H9 (cell line): ENCODE measurements around the gene JARID2. TPM values are rescaled to one million over a fixed set of nuclear protein-coding genes. Genes with fewer than 3 reads are reported as not detected.

ENCODE experiments used
- DNase-seq: peaks from one replicate; pipeline ENCODE4 v3.0.0-alpha.2; 2017
- H2AFZ ChIP-seq: one replicate; pipeline ENCODE4 v1.6.1; 2013; ENCODE audit warnings: mild to moderate bottlenecking, low read length, control low read depth, moderate library complexity
- H2AK5ac ChIP-seq: 2 replicates; pipeline ENCODE4 v1.6.1; 2013; ENCODE audit warnings: low read length, control low read depth, mixed read lengths; ENCODE audit not compliant: insufficient read length
- H2BK120ac ChIP-seq: one replicate; pipeline ENCODE4 v1.6.1; 2013; ENCODE audit warnings: low read depth, mild to moderate bottlenecking, low read length, control low read depth, inconsistent platforms; ENCODE audit not compliant: poor library complexity, severe bottlenecking
- H2BK12ac ChIP-seq: 2 replicates; pipeline ENCODE4 v1.6.1; 2013; ENCODE audit warnings: low read length, control low read depth, mixed read lengths, low read depth; ENCODE audit not compliant: insufficient read length
- H2BK15ac ChIP-seq: 2 replicates; pipeline ENCODE4 v1.6.1; 2013; ENCODE audit warnings: low read depth, low read length, control low read depth
- H2BK20ac ChIP-seq: one replicate; pipeline ENCODE4 v1.6.1; 2013; ENCODE audit warnings: low read depth, mild to moderate bottlenecking, low read length, control low read depth, inconsistent platforms; ENCODE audit not compliant: poor library complexity, severe bottlenecking
- H2BK5ac ChIP-seq: 2 replicates; pipeline ENCODE4 v1.6.1; 2013; ENCODE audit warnings: low read length, control low read depth, mixed read lengths; ENCODE audit not compliant: insufficient read length
- H3K14ac ChIP-seq: 2 replicates; pipeline ENCODE4 v1.6.1; 2013; ENCODE audit warnings: low read length, control low read depth; ENCODE audit not compliant: insufficient read depth
- H3K18ac ChIP-seq: 2 replicates; pipeline ENCODE4 v1.6.1; 2013; ENCODE audit warnings: low read depth, mild to moderate bottlenecking, mixed read lengths, low read length, control low read depth; ENCODE audit not compliant: insufficient read length
- H3K23ac ChIP-seq: 2 replicates; pipeline ENCODE4 v1.6.1; 2013; ENCODE audit warnings: low read length, control low read depth, mixed read lengths, low read depth; ENCODE audit not compliant: insufficient read length
- H3K23me2 ChIP-seq: 2 replicates; pipeline ENCODE4 v1.6.1; 2013; ENCODE audit warnings: low read depth, mild to moderate bottlenecking, mixed read lengths, low read length, control low read depth; ENCODE audit not compliant: insufficient read length, poor library complexity, severe bottlenecking
- H3K27ac ChIP-seq: 2 replicates; pipeline ENCODE4 v1.5.1; 2013; ENCODE audit warnings: low read length, control low read depth, mixed read lengths, low read depth; ENCODE audit not compliant: insufficient read length
- H3K27me3 ChIP-seq: 2 replicates; pipeline ENCODE4 v1.6.1; 2013; ENCODE audit warnings: low read length, control low read depth, inconsistent platforms; ENCODE audit not compliant: insufficient read depth
- H3K4ac ChIP-seq: 2 replicates; pipeline ENCODE4 v1.6.1; 2013; ENCODE audit warnings: low read depth, mild to moderate bottlenecking, control low read depth, inconsistent platforms, low read length, moderate library complexity
- H3K4me1 ChIP-seq: 2 replicates; pipeline ENCODE4 v1.6.1; 2013; ENCODE audit warnings: low read length, control low read depth, inconsistent platforms; ENCODE audit not compliant: insufficient read depth
- H3K4me2 ChIP-seq: 2 replicates; pipeline ENCODE4 v1.6.1; 2013; ENCODE audit warnings: low read length, control low read depth, mixed read lengths; ENCODE audit not compliant: insufficient read length, insufficient read depth
- H3K56ac ChIP-seq: 2 replicates; pipeline ENCODE4 v1.6.1; 2013; ENCODE audit warnings: low read depth, mild to moderate bottlenecking, mixed read lengths, low read length, control low read depth; ENCODE audit not compliant: insufficient read length
- H3K79me1 ChIP-seq: 2 replicates; pipeline ENCODE4 v1.6.1; 2013; ENCODE audit warnings: low read depth, mild to moderate bottlenecking, moderate library complexity, low read length, control low read depth, inconsistent platforms; ENCODE audit not compliant: insufficient read depth, poor library complexity, severe bottlenecking
- H3K79me2 ChIP-seq: 2 replicates; pipeline ENCODE4 v1.6.1; 2013; ENCODE audit warnings: low read length, control low read depth, inconsistent platforms; ENCODE audit not compliant: insufficient read depth
- H3K9ac ChIP-seq: 2 replicates; pipeline ENCODE4 v1.6.1; 2013; ENCODE audit warnings: low read length, control low read depth, mixed read lengths; ENCODE audit not compliant: insufficient read length; ENCODE audit errors: extremely low read depth
- H3K9me3 ChIP-seq: one replicate; pipeline ENCODE4 v1.6.1; 2013; ENCODE audit warnings: low read depth, low read length, inconsistent platforms; ENCODE audit not compliant: control insufficient read depth
- H3T11ph ChIP-seq: one replicate; pipeline ENCODE4 v1.6.1; 2013; ENCODE audit warnings: mild to moderate bottlenecking, low read length, control low read depth, inconsistent platforms
- H4K20me1 ChIP-seq: one replicate; pipeline ENCODE4 v1.6.1; 2013; ENCODE audit not compliant: control insufficient read depth, insufficient read length, insufficient read depth
- H4K5ac ChIP-seq: 2 replicates; pipeline ENCODE4 v1.6.1; 2013; ENCODE audit warnings: low read depth, mild to moderate bottlenecking, mixed read lengths, low read length, control low read depth; ENCODE audit not compliant: insufficient read length
- H4K8ac ChIP-seq: replicated peaks from 2 replicates; pipeline ENCODE4 v1.6.1; 2013; ENCODE audit warnings: low read length, control low read depth, mixed read lengths, low read depth; ENCODE audit not compliant: insufficient read length
- H4K91ac ChIP-seq: 2 replicates; pipeline ENCODE4 v1.6.1; 2013; ENCODE audit warnings: low read depth, mild to moderate bottlenecking, moderate library complexity, mixed read lengths, low read length, control low read depth; ENCODE audit not compliant: insufficient read length
- H3K27ac Mint-ChIP-seq, 3 experiments: 2 replicates in 2 of 3; 3 replicates in 1 of 3; pipeline ENCODE4 v1.8.0; 2020 to 2021; ENCODE audit warnings: mixed read lengths in 3 of 3, mild to moderate bottlenecking in 1 of 3, moderate library complexity in 1 of 3
- H3K27me3 Mint-ChIP-seq: 2 replicates; pipeline ENCODE4 v1.8.0; 2021; ENCODE audit warnings: low read depth, mild to moderate bottlenecking, moderate library complexity, mixed read lengths
- H3K36me3 Mint-ChIP-seq, 3 experiments: 2 replicates in 2 of 3; 3 replicates in 1 of 3; pipeline ENCODE4 v1.8.0; 2020 to 2021; ENCODE audit warnings: low read depth in 3 of 3, mixed read lengths in 3 of 3; ENCODE audit not compliant: insufficient read depth in 1 of 3
- H3K4me1 Mint-ChIP-seq, 2 experiments: 2 replicates each; pipeline ENCODE4 v1.8.0; 2020; ENCODE audit warnings: mixed read lengths in 2 of 2
- H3K4me3 Mint-ChIP-seq, 2 experiments: 2 replicates in 1 of 2; 3 replicates in 1 of 2; pipeline ENCODE4 v1.8.0; 2020 to 2021; ENCODE audit warnings: mild to moderate bottlenecking in 2 of 2, mixed read lengths in 2 of 2, moderate library complexity in 1 of 2
- H3K9me3 Mint-ChIP-seq, 2 experiments: 2 replicates in 1 of 2; 3 replicates in 1 of 2; pipeline ENCODE4 v1.8.0; 2020; ENCODE audit warnings: mild to moderate bottlenecking in 2 of 2, mixed read lengths in 2 of 2, moderate library complexity in 1 of 2
- CTCF ChIP-seq: fragments of 200-600 bp; sonication (generic); conservative IDR thresholded peaks from 3 replicates; pipeline ENCODE4 v1.8.0; 2021; ENCODE audit warnings: antibody characterized with exemption, mild to moderate bottlenecking
- total RNA-seq: library from RNA; stranded (reverse); gene quantifications from 2 replicates; pipeline ENCODE4 v1.2.1, GENCODE V29; 2021

JARID2 gene
- total RNA-seq, 1 experiment from 2014 or later = 174 TPM

- Histone ChIP-seq H2BK5ac (no peak overlapping the region), H3K9me3 (no peaks in the 10 kb centered on the region), H3K4ac (no peak overlapping the region), H3K4me2 (no peak overlapping the region), H3K27me3 (no peaks in the 10 kb centered on the region), H3K79me2 (peaks cover 96% of the 10 kb centered on the region), H3K14ac (no peak overlapping the region; the same call in 1 of the 2 replicates), H3K23ac (no peak overlapping the region), H4K8ac (no peak overlapping the region), H4K20me1 (peaks cover 4% of the 10 kb centered on the region), H2BK12ac (no peak overlapping the region), H3K9ac (no peak overlapping the region), H2BK20ac (no peak overlapping the region), H3T11ph (no peak overlapping the region), H4K5ac (no peak overlapping the region), H3K23me2 (no peaks in the 10 kb centered on the region), H3K4me1 (peaks cover 27% of the 10 kb centered on the region), H2BK120ac (no peak overlapping the region), H4K91ac (no peak overlapping the region), H3K18ac (no peak overlapping the region), H3K79me1 (no peaks in the 10 kb centered on the region), H2AK5ac (no peak overlapping the region), H2AFZ (no peak overlapping the region), H3K27ac (no peak overlapping the region), H3K56ac (no peak overlapping the region), H2BK15ac (no peak overlapping the region)
- Mint-ChIP-seq H3K4me3 (no peak overlapping the region), H3K9me3 (no peaks in the 10 kb centered on the region), H3K36me3 (peaks cover 0 to 6% (median 0%) of the 10 kb centered on the region in 3 experiments; a peak in 2 of 7 replicates), H3K27me3 (no peaks in the 10 kb centered on the region), H3K27ac (peak overlapping the region in 1 of 3 experiments; percentile 70; a peak in 1 of 7 replicates), H3K4me1 (peaks cover 86% of the 10 kb centered on the region in 2 experiments)
- DNase-seq = no peak
- TF ChIP-seq CTCF = no peak
Measured at GRCh38 chr6:15316754-15317153, 70.9 kb downstream of the JARID2 start.
